ENCODE data around the gene LGALS1.

GRCh38 chr22:37728620-37729019, 53.2 kb downstream of the LGALS1 start:
- TF ChIP-seq POLR2A (IDR thresholded peaks at IDR 0.05; ENCODE audit: low read length): no peak
- no peak for TF ChIP-seq GATA1 (IDR thresholded peaks at IDR 0.05; ENCODE audit: low read depth, low read length)
